ENCODE data around the gene SMYD3.

DNA sequence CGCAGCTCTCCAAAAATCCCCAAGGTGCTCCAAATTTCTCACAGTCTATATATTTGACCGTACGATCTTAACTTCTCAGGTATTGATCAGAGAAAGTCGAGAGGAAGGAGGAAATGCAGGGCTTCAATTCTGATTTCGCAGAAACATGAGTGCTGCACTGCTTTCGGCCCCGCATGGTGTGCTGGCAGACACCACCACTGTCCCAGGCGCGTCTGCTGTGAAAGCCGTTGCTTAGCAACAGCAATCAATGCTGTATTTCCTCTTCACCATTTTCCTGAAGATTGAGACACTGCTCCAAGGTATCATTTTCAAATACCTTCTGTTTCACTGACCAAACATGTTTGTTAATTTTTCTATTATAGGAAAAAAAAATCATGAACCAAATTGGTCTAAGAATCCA is 296.3 kb downstream of the SMYD3 start:
- TF ChIP-seq, protein P1, sequence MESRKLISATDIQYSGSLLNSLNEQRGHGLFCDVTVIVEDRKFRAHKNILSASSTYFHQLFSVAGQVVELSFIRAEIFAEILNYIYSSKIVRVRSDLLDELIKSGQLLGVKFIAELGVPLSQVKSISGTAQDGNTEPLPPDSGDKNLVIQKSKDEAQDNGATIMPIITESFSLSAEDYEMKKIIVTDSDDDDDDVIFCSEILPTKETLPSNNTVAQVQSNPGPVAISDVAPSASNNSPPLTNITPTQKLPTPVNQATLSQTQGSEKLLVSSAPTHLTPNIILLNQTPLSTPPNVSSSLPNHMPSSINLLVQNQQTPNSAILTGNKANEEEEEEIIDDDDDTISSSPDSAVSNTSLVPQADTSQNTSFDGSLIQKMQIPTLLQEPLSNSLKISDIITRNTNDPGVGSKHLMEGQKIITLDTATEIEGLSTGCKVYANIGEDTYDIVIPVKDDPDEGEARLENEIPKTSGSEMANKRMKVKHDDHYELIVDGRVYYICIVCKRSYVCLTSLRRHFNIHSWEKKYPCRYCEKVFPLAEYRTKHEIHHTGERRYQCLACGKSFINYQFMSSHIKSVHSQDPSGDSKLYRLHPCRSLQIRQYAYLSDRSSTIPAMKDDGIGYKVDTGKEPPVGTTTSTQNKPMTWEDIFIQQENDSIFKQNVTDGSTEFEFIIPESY (IDR thresholded peaks at IDR 0.05) = no peak
- TF ChIP-seq POLR2AphosphoS5 (IDR thresholded peaks at IDR 0.05; ENCODE audit: low read length) = no peak
- TF ChIP-seq, protein P2, sequence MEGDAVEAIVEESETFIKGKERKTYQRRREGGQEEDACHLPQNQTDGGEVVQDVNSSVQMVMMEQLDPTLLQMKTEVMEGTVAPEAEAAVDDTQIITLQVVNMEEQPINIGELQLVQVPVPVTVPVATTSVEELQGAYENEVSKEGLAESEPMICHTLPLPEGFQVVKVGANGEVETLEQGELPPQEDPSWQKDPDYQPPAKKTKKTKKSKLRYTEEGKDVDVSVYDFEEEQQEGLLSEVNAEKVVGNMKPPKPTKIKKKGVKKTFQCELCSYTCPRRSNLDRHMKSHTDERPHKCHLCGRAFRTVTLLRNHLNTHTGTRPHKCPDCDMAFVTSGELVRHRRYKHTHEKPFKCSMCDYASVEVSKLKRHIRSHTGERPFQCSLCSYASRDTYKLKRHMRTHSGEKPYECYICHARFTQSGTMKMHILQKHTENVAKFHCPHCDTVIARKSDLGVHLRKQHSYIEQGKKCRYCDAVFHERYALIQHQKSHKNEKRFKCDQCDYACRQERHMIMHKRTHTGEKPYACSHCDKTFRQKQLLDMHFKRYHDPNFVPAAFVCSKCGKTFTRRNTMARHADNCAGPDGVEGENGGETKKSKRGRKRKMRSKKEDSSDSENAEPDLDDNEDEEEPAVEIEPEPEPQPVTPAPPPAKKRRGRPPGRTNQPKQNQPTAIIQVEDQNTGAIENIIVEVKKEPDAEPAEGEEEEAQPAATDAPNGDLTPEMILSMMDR (IDR thresholded peaks at IDR 0.05 in 2 of 3, conservative IDR thresholded peaks at IDR 0.05 in 1 of 3; ENCODE audit: control insufficient read depth in 2 of 3, extremely low read depth in 1 of 3, insufficient read depth in 1 of 3, low read depth in 3 of 3, low read length in 3 of 3) = no peak
- TF ChIP-seq CHD2 (IDR thresholded peaks at IDR 0.05; ENCODE audit: borderline replicate concordance, low read depth, low read length) = no peak
- TF ChIP-seq BHLHE40 (IDR thresholded peaks at IDR 0.05; ENCODE audit: borderline replicate concordance in 1 of 2, low read depth in 2 of 2, low read length in 1 of 2) = no peak
- no peak for TF ChIP-seq POLR2A (IDR thresholded peaks at IDR 0.05; ENCODE audit: low read depth, low read length)
- TF ChIP-seq USF2 (IDR thresholded peaks at IDR 0.05; ENCODE audit: borderline replicate concordance, low read depth, low read length) = no peak
